H9 (cell line): ENCODE measurements around the gene IFT27. TPM values are rescaled to one million over a fixed set of nuclear protein-coding genes. Genes with fewer than 3 reads are reported as not detected.

ENCODE experiments used
- DNase-seq: peaks from one replicate; pipeline ENCODE4 v3.0.0-alpha.2; 2017
- H2AFZ ChIP-seq: one replicate; pipeline ENCODE4 v1.6.1; 2013; ENCODE audit warnings: mild to moderate bottlenecking, low read length, control low read depth, moderate library complexity
- H2AK5ac ChIP-seq: 2 replicates; pipeline ENCODE4 v1.6.1; 2013; ENCODE audit warnings: low read length, control low read depth, mixed read lengths; ENCODE audit not compliant: insufficient read length
- H2BK120ac ChIP-seq: one replicate; pipeline ENCODE4 v1.6.1; 2013; ENCODE audit warnings: low read depth, mild to moderate bottlenecking, low read length, control low read depth, inconsistent platforms; ENCODE audit not compliant: poor library complexity, severe bottlenecking
- H2BK12ac ChIP-seq: 2 replicates; pipeline ENCODE4 v1.6.1; 2013; ENCODE audit warnings: low read length, control low read depth, mixed read lengths, low read depth; ENCODE audit not compliant: insufficient read length
- H2BK15ac ChIP-seq: 2 replicates; pipeline ENCODE4 v1.6.1; 2013; ENCODE audit warnings: low read depth, low read length, control low read depth
- H2BK20ac ChIP-seq: one replicate; pipeline ENCODE4 v1.6.1; 2013; ENCODE audit warnings: low read depth, mild to moderate bottlenecking, low read length, control low read depth, inconsistent platforms; ENCODE audit not compliant: poor library complexity, severe bottlenecking
- H2BK5ac ChIP-seq: 2 replicates; pipeline ENCODE4 v1.6.1; 2013; ENCODE audit warnings: low read length, control low read depth, mixed read lengths; ENCODE audit not compliant: insufficient read length
- H3K14ac ChIP-seq: 2 replicates; pipeline ENCODE4 v1.6.1; 2013; ENCODE audit warnings: low read length, control low read depth; ENCODE audit not compliant: insufficient read depth
- H3K18ac ChIP-seq: 2 replicates; pipeline ENCODE4 v1.6.1; 2013; ENCODE audit warnings: low read depth, mild to moderate bottlenecking, mixed read lengths, low read length, control low read depth; ENCODE audit not compliant: insufficient read length
- H3K23ac ChIP-seq: 2 replicates; pipeline ENCODE4 v1.6.1; 2013; ENCODE audit warnings: low read length, control low read depth, mixed read lengths, low read depth; ENCODE audit not compliant: insufficient read length
- H3K23me2 ChIP-seq: 2 replicates; pipeline ENCODE4 v1.6.1; 2013; ENCODE audit warnings: low read depth, mild to moderate bottlenecking, mixed read lengths, low read length, control low read depth; ENCODE audit not compliant: insufficient read length, poor library complexity, severe bottlenecking
- H3K27ac ChIP-seq: 2 replicates; pipeline ENCODE4 v1.5.1; 2013; ENCODE audit warnings: low read length, control low read depth, mixed read lengths, low read depth; ENCODE audit not compliant: insufficient read length
- H3K27me3 ChIP-seq: 2 replicates; pipeline ENCODE4 v1.6.1; 2013; ENCODE audit warnings: low read length, control low read depth, inconsistent platforms; ENCODE audit not compliant: insufficient read depth
- H3K4ac ChIP-seq: 2 replicates; pipeline ENCODE4 v1.6.1; 2013; ENCODE audit warnings: low read depth, mild to moderate bottlenecking, control low read depth, inconsistent platforms, low read length, moderate library complexity
- H3K4me1 ChIP-seq: 2 replicates; pipeline ENCODE4 v1.6.1; 2013; ENCODE audit warnings: low read length, control low read depth, inconsistent platforms; ENCODE audit not compliant: insufficient read depth
- H3K4me2 ChIP-seq: 2 replicates; pipeline ENCODE4 v1.6.1; 2013; ENCODE audit warnings: low read length, control low read depth, mixed read lengths; ENCODE audit not compliant: insufficient read length, insufficient read depth
- H3K56ac ChIP-seq: 2 replicates; pipeline ENCODE4 v1.6.1; 2013; ENCODE audit warnings: low read depth, mild to moderate bottlenecking, mixed read lengths, low read length, control low read depth; ENCODE audit not compliant: insufficient read length
- H3K79me1 ChIP-seq: 2 replicates; pipeline ENCODE4 v1.6.1; 2013; ENCODE audit warnings: low read depth, mild to moderate bottlenecking, moderate library complexity, low read length, control low read depth, inconsistent platforms; ENCODE audit not compliant: insufficient read depth, poor library complexity, severe bottlenecking
- H3K79me2 ChIP-seq: 2 replicates; pipeline ENCODE4 v1.6.1; 2013; ENCODE audit warnings: low read length, control low read depth, inconsistent platforms; ENCODE audit not compliant: insufficient read depth
- H3K9ac ChIP-seq: 2 replicates; pipeline ENCODE4 v1.6.1; 2013; ENCODE audit warnings: low read length, control low read depth, mixed read lengths; ENCODE audit not compliant: insufficient read length; ENCODE audit errors: extremely low read depth
- H3K9me3 ChIP-seq: one replicate; pipeline ENCODE4 v1.6.1; 2013; ENCODE audit warnings: low read depth, low read length, inconsistent platforms; ENCODE audit not compliant: control insufficient read depth
- H3T11ph ChIP-seq: one replicate; pipeline ENCODE4 v1.6.1; 2013; ENCODE audit warnings: mild to moderate bottlenecking, low read length, control low read depth, inconsistent platforms
- H4K20me1 ChIP-seq: one replicate; pipeline ENCODE4 v1.6.1; 2013; ENCODE audit not compliant: control insufficient read depth, insufficient read length, insufficient read depth
- H4K5ac ChIP-seq: 2 replicates; pipeline ENCODE4 v1.6.1; 2013; ENCODE audit warnings: low read depth, mild to moderate bottlenecking, mixed read lengths, low read length, control low read depth; ENCODE audit not compliant: insufficient read length
- H4K8ac ChIP-seq: replicated peaks from 2 replicates; pipeline ENCODE4 v1.6.1; 2013; ENCODE audit warnings: low read length, control low read depth, mixed read lengths, low read depth; ENCODE audit not compliant: insufficient read length
- H4K91ac ChIP-seq: 2 replicates; pipeline ENCODE4 v1.6.1; 2013; ENCODE audit warnings: low read depth, mild to moderate bottlenecking, moderate library complexity, mixed read lengths, low read length, control low read depth; ENCODE audit not compliant: insufficient read length
- H3K27ac Mint-ChIP-seq, 3 experiments: 2 replicates in 2 of 3; 3 replicates in 1 of 3; pipeline ENCODE4 v1.8.0; 2020 to 2021; ENCODE audit warnings: mixed read lengths in 3 of 3, mild to moderate bottlenecking in 1 of 3, moderate library complexity in 1 of 3
- H3K27me3 Mint-ChIP-seq: 2 replicates; pipeline ENCODE4 v1.8.0; 2021; ENCODE audit warnings: low read depth, mild to moderate bottlenecking, moderate library complexity, mixed read lengths
- H3K36me3 Mint-ChIP-seq, 3 experiments: 2 replicates in 2 of 3; 3 replicates in 1 of 3; pipeline ENCODE4 v1.8.0; 2020 to 2021; ENCODE audit warnings: low read depth in 3 of 3, mixed read lengths in 3 of 3; ENCODE audit not compliant: insufficient read depth in 1 of 3
- H3K4me1 Mint-ChIP-seq, 2 experiments: 2 replicates each; pipeline ENCODE4 v1.8.0; 2020; ENCODE audit warnings: mixed read lengths in 2 of 2
- H3K4me3 Mint-ChIP-seq, 2 experiments: 2 replicates in 1 of 2; 3 replicates in 1 of 2; pipeline ENCODE4 v1.8.0; 2020 to 2021; ENCODE audit warnings: mild to moderate bottlenecking in 2 of 2, mixed read lengths in 2 of 2, moderate library complexity in 1 of 2
- H3K9me3 Mint-ChIP-seq, 2 experiments: 2 replicates in 1 of 2; 3 replicates in 1 of 2; pipeline ENCODE4 v1.8.0; 2020; ENCODE audit warnings: mild to moderate bottlenecking in 2 of 2, mixed read lengths in 2 of 2, moderate library complexity in 1 of 2
- WGBS: extraction: QIAGEN DNeasy Blood & Tissue Kit; methylation state at CpG from one replicate; pipeline ENCODE4 v1.1.7; 2013; ENCODE audit warnings: missing lambda C conversion rate, low lambda C conversion rate, mixed read lengths; ENCODE audit not compliant: insufficient read length; ENCODE audit errors: extremely low coverage; 5-methylcytosine and 5-hydroxymethylcytosine counted together
- total RNA-seq: library from RNA; stranded (reverse); gene quantifications from 2 replicates; pipeline ENCODE4 v1.2.1, GENCODE V29; 2021
- TF ChIP-seq, protein P1 (sequence below): fragments of 200-600 bp; sonication (generic); conservative IDR thresholded peaks from 3 replicates; pipeline ENCODE4 v1.8.0; 2021; ENCODE audit warnings: antibody characterized with exemption, mild to moderate bottlenecking

IFT27 gene
- total RNA-seq, 1 experiment from 2014 or later = 43.4 TPM

DNA sequence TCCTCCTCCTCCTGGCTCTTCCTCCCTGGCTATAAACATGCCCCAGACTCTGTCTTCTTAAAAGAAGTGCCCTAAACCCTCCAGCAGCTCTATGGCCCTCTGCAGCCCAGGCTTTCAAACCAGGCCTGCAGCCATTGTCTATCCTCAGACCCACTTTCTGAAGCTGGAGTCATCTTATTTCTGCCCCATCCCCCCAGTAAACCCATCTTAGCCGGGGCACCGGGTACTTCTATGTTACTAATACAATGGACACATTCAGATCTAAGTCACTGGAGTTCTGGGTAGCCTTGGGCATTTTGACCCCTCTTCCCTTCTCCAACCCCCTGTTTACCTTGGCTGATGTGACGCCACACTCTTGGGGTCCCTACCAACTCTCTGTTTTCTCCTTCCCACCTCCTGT, 42.6 kb downstream of the IFT27 start:
- no peak overlapping the region for H2AFZ ChIP-seq
- no peak overlapping the region for H4K91ac ChIP-seq
- no peak overlapping the region for H4K8ac ChIP-seq
- no peaks in the 10 kb centered on the region for H4K20me1 ChIP-seq
- H3K23ac ChIP-seq = no peak overlapping the region
- H3K56ac ChIP-seq = no peak overlapping the region
- peak overlapping the region in 1 of 3 experiments; percentile 23; a peak in 2 of 7 replicates for H3K27ac Mint-ChIP-seq
- no peak overlapping the region for H3K9ac ChIP-seq
- WGBS = no CpG with 5 or more reads among the region's 3 CpGs
- no peak overlapping the region for H2BK12ac ChIP-seq
- H2BK120ac ChIP-seq = no peak overlapping the region
- no peak overlapping the region for H3K18ac ChIP-seq
- H3K4me2 ChIP-seq = no peak overlapping the region
- no peak overlapping the region for H2BK15ac ChIP-seq
- H3K4me1 Mint-ChIP-seq = peaks cover 3% of the 10 kb centered on the region in 2 experiments; a peak in 1 of 4 replicates
- H3K9me3 Mint-ChIP-seq = no peaks in the 10 kb centered on the region
- H3K79me2 ChIP-seq = no peaks in the 10 kb centered on the region
- H3K9me3 ChIP-seq = no peaks in the 10 kb centered on the region
- H3K4me3 Mint-ChIP-seq = no peak overlapping the region
- no peak overlapping the region for H3K27ac ChIP-seq
- no peak overlapping the region for H2BK5ac ChIP-seq
- H2BK20ac ChIP-seq = no peak overlapping the region
- H2AK5ac ChIP-seq = no peak overlapping the region
- peaks cover 64% of the 10 kb centered on the region for H3K27me3 Mint-ChIP-seq
- no peaks in the 10 kb centered on the region for H3K79me1 ChIP-seq
- no peaks in the 10 kb centered on the region for H3K4me1 ChIP-seq
- H3K23me2 ChIP-seq = no peaks in the 10 kb centered on the region
- no peak overlapping the region for H3T11ph ChIP-seq
- H4K5ac ChIP-seq = no peak overlapping the region
- H3K14ac ChIP-seq = no peak overlapping the region
- DNase-seq = peak; percentile 9
- no peaks in the 10 kb centered on the region for H3K36me3 Mint-ChIP-seq
- TF ChIP-seq, protein P1, sequence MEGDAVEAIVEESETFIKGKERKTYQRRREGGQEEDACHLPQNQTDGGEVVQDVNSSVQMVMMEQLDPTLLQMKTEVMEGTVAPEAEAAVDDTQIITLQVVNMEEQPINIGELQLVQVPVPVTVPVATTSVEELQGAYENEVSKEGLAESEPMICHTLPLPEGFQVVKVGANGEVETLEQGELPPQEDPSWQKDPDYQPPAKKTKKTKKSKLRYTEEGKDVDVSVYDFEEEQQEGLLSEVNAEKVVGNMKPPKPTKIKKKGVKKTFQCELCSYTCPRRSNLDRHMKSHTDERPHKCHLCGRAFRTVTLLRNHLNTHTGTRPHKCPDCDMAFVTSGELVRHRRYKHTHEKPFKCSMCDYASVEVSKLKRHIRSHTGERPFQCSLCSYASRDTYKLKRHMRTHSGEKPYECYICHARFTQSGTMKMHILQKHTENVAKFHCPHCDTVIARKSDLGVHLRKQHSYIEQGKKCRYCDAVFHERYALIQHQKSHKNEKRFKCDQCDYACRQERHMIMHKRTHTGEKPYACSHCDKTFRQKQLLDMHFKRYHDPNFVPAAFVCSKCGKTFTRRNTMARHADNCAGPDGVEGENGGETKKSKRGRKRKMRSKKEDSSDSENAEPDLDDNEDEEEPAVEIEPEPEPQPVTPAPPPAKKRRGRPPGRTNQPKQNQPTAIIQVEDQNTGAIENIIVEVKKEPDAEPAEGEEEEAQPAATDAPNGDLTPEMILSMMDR = no peak
- H3K4ac ChIP-seq = no peak overlapping the region
- no peaks in the 10 kb centered on the region; the same call in 1 of the 2 replicates for H3K27me3 ChIP-seq
